Stomach (tissue), 9 donors: Measurements from ENCODE around the gene NLK. TPM values are rescaled to one million over a fixed set of nuclear protein-coding genes. Genes with fewer than 3 reads are reported as not detected.

Source experiments
- DNase-seq, 2 donors: peaks; one replicate each; pipeline versions ENCODE4 v3.0.0 to v3.0.0-alpha.2; 2013 to 2019
- H3K27ac ChIP-seq, 5 donors: fragments of 200-600 bp in 4 of 5; sonication (generic) in 4 of 5; one replicate each; pipeline ENCODE4 v1.5.1; 2013 to 2019; ENCODE audit warnings: mild to moderate bottlenecking in 1 of 5, moderate library complexity in 1 of 5
- H3K27me3 ChIP-seq, 3 donors: fragments of 200-600 bp; sonication (generic); one replicate each; pipeline ENCODE4 v1.5.1; 2017 to 2019; ENCODE audit warnings: mixed run types in 1 of 3
- H3K36me3 ChIP-seq, 4 donors: fragments of 200-600 bp; sonication (generic); 1 replicate in 3 of 4; 2 replicates in 1 of 4; pipeline ENCODE4 v1.5.1; 2016 to 2019
- H3K4me1 ChIP-seq, 4 donors: fragments of 200-600 bp; sonication (generic); one replicate each; pipeline ENCODE4 v1.5.1; 2016 to 2019
- H3K4me3 ChIP-seq, 4 donors: fragments of 200-600 bp; sonication (generic) in 3 of 4; one replicate each; pipeline ENCODE4 v1.5.1; 2016 to 2019; ENCODE audit warnings: mild to moderate bottlenecking in 1 of 4
- H3K9me3 ChIP-seq, 4 donors: fragments of 200-600 bp; sonication (generic); one replicate each; pipeline ENCODE4 v1.5.1; 2016 to 2019
- CTCF ChIP-seq, 7 experiments: fragments of 450-650 bp in 4 of 7; fragments of 200-600 bp in 3 of 7; sonication (generic) in 3 of 7; IDR thresholded peaks; one replicate each; pipeline ENCODE4 v1.5.1; 2016 to 2019; ENCODE audit warnings: antibody characterized with exemption in 7 of 7, control low read depth in 2 of 7, mild to moderate bottlenecking in 1 of 7
- EP300 ChIP-seq: sonication (generic); formaldehyde crosslinking; IDR thresholded peaks from one replicate; pipeline ENCODE4 v1.6.1; 2017; ENCODE audit warnings: antibody characterized with exemption
- POLR2A ChIP-seq, 4 donors: fragments of 450-650 bp; IDR thresholded peaks; one replicate each; pipeline ENCODE4 v1.6.1; 2016; ENCODE audit warnings: antibody characterized with exemption in 4 of 4, control low read depth in 2 of 4, mild to moderate bottlenecking in 1 of 4, moderate library complexity in 1 of 4
- POLR2AphosphoS5 ChIP-seq, 3 donors: sonication (generic); formaldehyde crosslinking; IDR thresholded peaks; one replicate each; pipeline ENCODE4 v1.6.1; 2016; ENCODE audit warnings: antibody characterized with exemption in 3 of 3
- WGBS, 5 donors: extraction: QIAGEN DNeasy Blood & Tissue Kit in 3 of 5; methylation state at CpG; one replicate each; pipeline versions ENCODE4 v1.1.5 to v1.1.7; 2013 to 2018; 5-methylcytosine and 5-hydroxymethylcytosine counted together
- intact Hi-C: fragments of 100-400 bp; cut with DNase I; formaldehyde crosslinking; loops from one replicate; pipeline ENCODE4 v1.15.1; 2023; ENCODE audit warnings: low total_unique reads
- polyA plus RNA-seq, 3 donors: library from polyadenylated mRNA; stranded (reverse); fragments of 200-250 nt; gene quantifications; one replicate each; pipeline ENCODE4 v1.2.3, GENCODE V29; 2013
- total RNA-seq, 5 donors: library from RNA; depleted of rRNA; stranded (reverse); fragments of >200 nt; gene quantifications; one replicate each; pipeline versions ENCODE4 v1.1.0 to v1.2.3, GENCODE V29; 2014 to 2016
- donor health status: healthy with polysubstance abuse.
- donor health status: Bipolar disorder and iron deficiency.
- donor health status: healthy.

Gene NLK
- total and polyA plus RNA-seq, 8 donors = 4.3 to 169 (median 14.7) TPM

- H3K36me3 ChIP-seq = no peaks in the 10 kb centered on the region
- DNase-seq = no peak
- H3K27ac ChIP-seq = no peak overlapping the region
- H3K4me1 ChIP-seq = peaks cover 4 to 43% (median 28%) of the 10 kb centered on the region in 4 donors
- H3K4me3 ChIP-seq = no peak overlapping the region
- no peaks in the 10 kb centered on the region for H3K9me3 ChIP-seq
- TF ChIP-seq POLR2AphosphoS5 (IDR thresholded peaks at IDR 0.05) = no peak
- TF ChIP-seq EP300 = no peak
- TF ChIP-seq POLR2A (IDR thresholded peaks at IDR 0.05) = no peak
- TF ChIP-seq CTCF (IDR thresholded peaks at IDR 0.05) = no peak
- intact Hi-C loops = no loop called here
- H3K27me3 ChIP-seq = no peaks in the 10 kb centered on the region
Observed at GRCh38 chr17:28117304-28117703, 74.8 kb downstream of the NLK start.

DNA sequence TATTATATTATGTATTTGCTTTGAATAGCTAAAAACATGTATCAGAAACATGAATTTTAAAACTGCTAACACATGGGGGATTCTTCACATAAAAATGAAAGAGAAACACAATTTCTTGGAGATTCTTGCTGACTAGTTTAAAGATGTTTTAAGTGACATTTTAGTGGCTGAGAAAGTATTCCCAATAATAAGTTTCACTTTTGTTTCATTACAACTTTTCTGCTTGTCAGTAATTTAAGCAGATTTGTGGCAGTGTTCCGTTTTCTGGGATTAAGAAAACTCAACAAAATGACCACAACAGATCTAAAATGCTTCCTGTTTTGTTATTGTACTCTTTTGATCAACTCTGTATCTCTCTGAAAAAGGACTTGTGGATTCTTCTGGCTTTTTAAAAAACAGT is 75.9 kb downstream of the NLK start:
- DNase-seq = no peak
- H3K4me3 ChIP-seq = no peak overlapping the region
- no peak overlapping the region for H3K27ac ChIP-seq
- H3K4me1 ChIP-seq = peaks cover 2 to 35% (median 19%) of the 10 kb centered on the region in 4 donors
- intact Hi-C loops = no loop called here
- no peaks in the 10 kb centered on the region for H3K9me3 ChIP-seq
- no peak for TF ChIP-seq POLR2A (IDR thresholded peaks at IDR 0.05)
- TF ChIP-seq CTCF (IDR thresholded peaks at IDR 0.05) = no peak
- TF ChIP-seq EP300 = no peak
- TF ChIP-seq POLR2AphosphoS5 (IDR thresholded peaks at IDR 0.05) = no peak
- WGBS, 5 donors = 23 to 49% (median 41%) methylated on average over 1 of the region's 1 CpG
- peaks cover 0 to 9% (median 8%) of the 10 kb centered on the region in 4 donors for H3K36me3 ChIP-seq
- H3K27me3 ChIP-seq = no peaks in the 10 kb centered on the region

DNA sequence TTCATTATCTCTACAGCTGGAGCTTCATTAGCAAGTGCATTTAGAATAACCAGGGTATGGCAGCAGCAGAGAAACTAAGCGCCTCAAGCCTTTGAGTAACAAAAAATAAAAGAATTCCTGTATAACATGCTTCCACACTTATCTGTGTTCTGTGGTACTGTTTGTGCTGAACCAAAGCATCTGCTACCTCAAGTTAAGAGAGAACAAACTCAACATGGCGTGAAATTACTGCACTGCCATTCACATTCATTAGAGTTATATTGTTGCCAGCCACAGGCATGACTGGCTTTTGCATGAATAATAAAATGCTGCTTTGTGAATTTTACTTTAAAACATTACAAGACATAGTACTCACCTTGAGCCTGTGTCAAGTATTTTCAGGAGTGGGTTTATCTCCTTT is 76.6 kb downstream of the NLK start:
- Histone ChIP-seq H3K9me3 (no peaks in the 10 kb centered on the region), H3K27ac (no peak overlapping the region), H3K27me3 (no peaks in the 10 kb centered on the region), H3K4me1 (peaks cover 0 to 32% (median 18%) of the 10 kb centered on the region in 4 donors), H3K36me3 (peaks cover 0 to 14% (median 10%) of the 10 kb centered on the region in 4 donors), H3K4me3 (no peak overlapping the region)
- TF ChIP-seq POLR2AphosphoS5 (IDR thresholded peaks at IDR 0.05) (no peak), EP300 (no peak), CTCF (IDR thresholded peaks at IDR 0.05) (no peak), POLR2A (IDR thresholded peaks at IDR 0.05) (no peak)
- intact Hi-C loops = no loop called here
- WGBS, 5 donors = 88 to 96% (median 91%) methylated on average over 2 of the region's 2 CpGs
- no peak for DNase-seq

GRCh38 chr17:28119560-28119959 is 77.1 kb downstream of the NLK start:
- no peak overlapping the region for H3K27ac ChIP-seq
- no peak overlapping the region for H3K4me3 ChIP-seq
- TF ChIP-seq EP300 (no peak), POLR2AphosphoS5 (IDR thresholded peaks at IDR 0.05) (no peak), CTCF (IDR thresholded peaks at IDR 0.05) (no peak), POLR2A (IDR thresholded peaks at IDR 0.05) (no peak)
- intact Hi-C loops = no loop called here
- DNase-seq = no peak
- H3K36me3 ChIP-seq = peaks cover 0 to 18% (median 13%) of the 10 kb centered on the region in 4 donors
- no peaks in the 10 kb centered on the region for H3K9me3 ChIP-seq
- H3K4me1 ChIP-seq = peaks cover 0 to 32% (median 18%) of the 10 kb centered on the region in 4 donors
- WGBS, 5 donors = 43 to 71% (median 56%) methylated on average over 2 of the region's 2 CpGs
- no peaks in the 10 kb centered on the region for H3K27me3 ChIP-seq
